HG02938 (cell line): ENCODE measurements around the gene ATF5.

Experiments used
- ATAC-seq: cut with Tn5 transposase; IDR thresholded peaks from one replicate; pipeline ENCODE4 v1.9.1; 2021; ENCODE audit warnings: mild to moderate bottlenecking, moderate library complexity; ENCODE audit not compliant: unreplicated experiment

The ATF5 gene

GRCh38 chr19:49971991-49972411 lies 43.0 kb downstream of the ATF5 start:
- no peak for ATAC-seq

GRCh38 chr19:49972841-49973240 lies 43.8 kb downstream of the ATF5 start:
- no peak for ATAC-seq

- ATAC-seq: no peak
Measured at GRCh38 chr19:49973987-49974386, 45.0 kb downstream of the ATF5 start.

- no peak for ATAC-seq
Measured at GRCh38 chr19:49975051-49975450, 46.0 kb downstream of the ATF5 start.

GRCh38 chr19:49976496-49976895 lies 47.5 kb downstream of the ATF5 start:
- ATAC-seq: no peak

- ATAC-seq: no peak
Measured at GRCh38 chr19:49977076-49977475, 48.1 kb downstream of the ATF5 start.

DNA sequence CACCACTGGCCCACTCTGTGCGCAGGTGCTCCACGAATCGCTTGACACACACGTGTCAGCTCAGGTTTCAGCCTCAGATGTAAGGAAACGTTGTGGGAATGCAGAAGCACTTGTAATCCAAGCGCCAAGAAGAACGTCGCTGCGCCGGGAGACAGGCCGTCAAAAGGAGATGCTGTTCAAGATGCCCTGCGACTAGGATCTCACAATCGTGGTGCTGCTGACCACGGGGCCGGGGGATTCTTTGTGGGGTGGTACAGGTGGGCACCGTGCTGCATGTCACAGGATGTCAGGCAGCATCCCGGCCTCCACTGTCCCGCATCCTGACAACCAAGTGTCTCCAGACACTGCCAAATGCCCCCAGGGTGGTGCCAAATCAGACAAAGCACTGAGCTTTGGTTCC lies 48.9 kb downstream of the ATF5 start:
- no peak for ATAC-seq

- no peak for ATAC-seq
Measured at GRCh38 chr19:49978324-49978723, 49.3 kb downstream of the ATF5 start.

GRCh38 chr19:49981603-49982593 lies 52.9 kb downstream of the ATF5 start:
- no peak for ATAC-seq
